Fibroblast of skin of left quadriceps (primary cell): ENCODE results near the gene SLC22A3.
"Not testable (repeated sequence)": the region's sequence is repeated elsewhere in the genome, so short reads cannot be mapped to it uniquely, and the experiment has no call there.

Source experiments
- DNase-seq, 2 experiments: peaks; one replicate each; pipeline ENCODE4 v3.0.0-alpha.2; 2013; ENCODE audit warnings: low read depth in 2 of 2

Gene SLC22A3

DNA sequence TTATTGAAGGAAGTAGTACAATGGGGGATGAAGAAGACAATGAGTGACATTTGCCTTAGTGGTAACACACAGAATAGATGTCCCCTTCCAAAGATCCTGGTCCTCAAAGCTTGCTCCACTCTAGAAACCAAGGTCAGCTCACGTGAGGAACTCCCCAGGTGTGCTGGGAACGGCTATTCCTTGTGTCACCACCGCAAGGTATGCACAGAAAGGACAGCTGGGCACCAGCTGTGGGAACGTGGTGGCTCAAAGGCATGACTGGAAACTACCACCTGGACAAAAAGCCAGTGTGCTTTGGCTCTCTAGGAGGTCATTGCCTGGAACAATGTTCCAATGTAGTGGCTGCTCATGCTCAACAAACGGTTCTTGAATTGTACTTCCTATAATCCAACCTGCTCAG lies 94.0 kb downstream of the SLC22A3 start:
- DNase-seq: no peak

DNA sequence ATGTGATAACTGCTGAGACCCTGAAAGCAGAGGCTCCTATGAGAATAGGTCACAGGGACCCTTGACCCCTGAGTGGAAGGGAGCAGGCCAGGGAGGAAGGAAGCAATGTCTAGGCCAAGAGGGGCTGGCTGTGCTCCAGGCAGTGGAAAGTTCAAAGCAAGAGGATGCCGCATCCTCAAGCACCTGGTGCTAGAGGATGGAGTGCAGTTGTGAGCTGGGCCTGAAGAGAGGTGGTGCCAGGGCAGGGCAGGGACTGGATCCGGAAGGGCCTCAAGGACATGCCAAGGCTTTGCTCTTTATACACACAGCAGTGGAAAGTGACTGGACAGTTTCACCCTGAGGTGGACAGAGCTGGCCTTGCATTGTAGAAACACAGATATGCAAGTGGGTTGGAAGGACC lies 97.0 kb downstream of the SLC22A3 start:
- DNase-seq: no peak

DNA sequence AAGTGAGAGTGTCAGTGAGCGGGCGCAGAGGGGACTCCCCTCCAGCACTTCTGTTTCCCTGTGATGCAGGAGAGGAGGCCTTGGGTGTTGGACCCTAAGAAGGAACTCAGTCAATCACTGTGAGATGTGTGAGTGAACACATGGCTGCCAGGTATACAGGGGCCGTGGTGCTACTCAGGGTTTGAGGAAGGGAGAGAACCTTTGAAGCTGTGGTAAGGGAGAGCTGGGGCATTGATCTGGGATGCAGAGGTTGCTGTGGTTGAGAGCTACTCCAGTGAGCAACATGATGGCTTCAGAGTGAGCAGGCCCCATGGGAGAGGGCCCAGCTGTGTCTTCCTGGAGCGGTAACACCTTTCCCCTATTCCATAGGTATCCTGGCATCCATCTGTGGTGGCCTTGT lies 99.2 kb downstream of the SLC22A3 start:
- no peak for DNase-seq

DNA sequence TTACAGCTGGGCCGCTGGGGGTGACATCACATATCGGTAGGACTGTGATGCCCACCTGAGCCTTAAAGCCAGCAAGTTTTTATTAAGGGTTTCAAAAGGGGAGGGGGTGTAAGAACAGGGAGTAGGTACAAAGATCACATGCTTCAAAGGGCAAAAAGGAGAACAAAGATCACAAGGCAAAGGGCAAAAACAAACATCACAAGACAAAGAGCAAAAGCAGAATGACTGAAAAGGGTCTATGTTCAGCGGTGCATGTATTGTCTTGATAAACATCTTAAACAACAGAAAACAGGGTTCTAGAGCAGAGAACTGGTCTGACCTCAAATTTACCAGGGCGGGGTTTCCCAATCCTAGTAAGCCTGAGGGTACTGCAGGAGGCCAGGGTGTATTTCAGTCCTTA lies 101.6 kb downstream of the SLC22A3 start:
- DNase-seq: not testable (repeated sequence)

DNA sequence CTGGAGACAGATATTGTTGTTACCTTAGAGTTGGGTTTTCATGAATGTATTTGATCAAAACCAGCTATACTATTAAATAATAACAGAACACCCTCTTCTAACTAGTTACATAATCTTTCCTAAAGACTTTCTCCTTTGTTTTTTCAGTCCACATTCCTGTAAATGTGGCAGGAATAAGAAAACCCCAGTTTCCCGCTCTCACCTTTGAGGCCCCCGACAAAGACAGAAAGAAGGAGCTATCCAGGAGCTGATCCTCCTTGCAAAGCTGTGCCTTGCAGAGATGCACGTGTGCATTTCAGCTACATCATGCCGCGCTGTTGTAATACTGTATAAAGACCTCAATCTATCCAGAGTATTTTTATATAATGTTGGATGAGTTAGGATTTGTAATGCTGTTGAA lies 102.7 kb downstream of the SLC22A3 start:
- DNase-seq: no peak

DNA sequence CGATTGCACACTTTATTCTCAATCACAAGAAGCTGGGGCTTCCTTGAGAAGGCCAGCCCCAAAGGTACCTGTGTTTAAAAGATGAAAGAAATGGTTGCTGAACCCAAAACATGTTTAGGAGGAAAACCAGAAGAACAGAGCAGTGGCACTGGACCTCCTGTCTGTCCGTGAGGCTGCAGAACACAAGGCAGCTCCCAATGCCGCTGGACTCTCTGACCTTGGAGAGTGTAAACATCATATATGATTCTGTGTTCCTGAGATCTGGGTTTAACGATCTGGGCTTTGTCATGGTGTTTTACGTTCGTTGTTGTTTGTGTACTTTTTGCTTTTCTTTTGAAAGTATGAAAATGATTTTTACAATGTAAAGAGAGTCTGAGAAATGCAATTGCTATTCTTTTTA lies 106.1 kb downstream of the SLC22A3 start:
- no peak for DNase-seq

DNA sequence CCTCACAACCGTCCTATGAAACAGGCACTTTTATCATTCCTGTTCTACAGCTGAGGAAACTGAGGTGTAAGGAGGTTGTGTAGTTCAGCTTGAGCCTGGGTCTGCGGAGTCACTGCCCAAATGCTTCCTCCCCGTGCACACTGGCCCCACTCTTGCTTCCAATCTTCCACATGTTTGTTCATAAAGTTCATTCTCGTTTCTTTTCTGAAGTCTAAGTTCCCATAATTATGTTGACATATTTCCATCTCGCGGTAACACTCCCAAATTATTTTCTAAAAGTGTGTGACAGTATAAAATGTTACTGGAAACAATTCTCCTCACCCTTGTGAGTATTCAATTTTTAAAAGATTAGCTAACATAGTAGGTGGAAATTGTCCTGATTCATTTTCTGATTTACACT lies 106.9 kb downstream of the SLC22A3 start:
- DNase-seq: no peak

DNA sequence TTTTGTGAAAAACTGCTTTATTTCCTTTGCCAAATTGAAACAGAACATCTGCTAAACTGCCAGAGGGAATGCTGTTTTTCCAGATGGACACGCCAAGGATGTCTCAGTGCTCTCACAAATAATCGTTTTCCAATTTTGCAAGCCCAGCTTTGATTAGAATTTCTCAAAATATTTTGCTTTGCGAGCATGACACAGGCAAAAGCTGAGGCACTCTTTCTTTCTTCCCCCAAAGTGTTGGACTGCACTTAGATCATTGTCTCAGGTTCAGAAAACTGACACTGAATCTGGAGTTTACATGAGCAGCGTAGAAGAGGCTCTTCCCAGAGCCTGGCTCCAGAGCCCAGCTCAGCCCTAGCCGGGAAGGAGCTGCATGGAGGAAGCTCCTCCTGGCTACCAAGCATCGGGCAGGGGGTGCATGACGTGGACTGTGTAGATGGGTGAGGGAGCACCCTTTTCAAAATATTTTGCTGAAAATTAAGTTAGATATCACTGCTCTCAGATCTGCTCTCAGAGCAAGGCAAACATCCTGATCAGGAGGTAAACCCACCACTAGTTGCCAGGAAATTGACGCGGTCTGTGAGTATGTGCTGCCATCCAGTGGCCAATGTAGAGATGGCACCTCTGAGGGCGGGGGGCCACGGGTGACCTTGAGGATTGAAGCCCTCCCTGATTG lies 107.5 kb downstream of the SLC22A3 start:
- DNase-seq: peak; percentile 32 to 38

DNA sequence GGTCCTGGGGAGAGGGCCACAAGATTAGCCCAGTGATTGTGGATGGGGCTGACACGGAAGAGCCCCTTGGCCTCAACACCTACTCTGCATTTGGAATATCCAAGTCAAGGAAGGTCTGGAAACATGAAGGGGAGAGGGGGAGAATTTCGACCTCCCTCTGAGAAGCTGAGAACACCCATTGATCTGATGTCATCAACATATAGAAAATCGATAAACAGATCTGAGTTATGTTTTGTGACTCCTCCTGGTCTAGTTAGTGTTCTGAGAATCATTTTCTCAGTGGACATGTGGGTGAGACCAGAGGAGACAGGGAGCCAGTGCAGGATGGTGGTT lies 108.0 kb downstream of the SLC22A3 start:
- no peak for DNase-seq

DNA sequence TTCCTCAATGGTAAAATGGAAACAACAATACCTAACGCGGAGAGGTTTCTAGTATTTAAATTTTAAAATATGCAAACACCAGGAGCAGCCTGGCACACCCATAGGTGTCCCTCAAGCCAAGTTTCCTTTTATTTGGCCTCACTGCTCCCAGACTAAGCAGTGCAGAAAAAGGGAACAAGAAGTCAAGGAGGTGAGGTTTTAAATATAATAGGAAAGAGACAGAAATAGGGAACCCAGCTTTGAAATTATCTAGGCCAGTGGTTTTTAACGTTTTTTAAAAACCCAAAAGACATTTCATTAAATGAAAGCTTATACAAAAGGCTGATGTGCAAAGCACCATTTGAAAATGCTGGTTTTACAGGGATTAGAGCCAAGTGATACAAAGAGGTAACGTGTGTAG lies 109.6 kb downstream of the SLC22A3 start:
- DNase-seq: no peak

DNA sequence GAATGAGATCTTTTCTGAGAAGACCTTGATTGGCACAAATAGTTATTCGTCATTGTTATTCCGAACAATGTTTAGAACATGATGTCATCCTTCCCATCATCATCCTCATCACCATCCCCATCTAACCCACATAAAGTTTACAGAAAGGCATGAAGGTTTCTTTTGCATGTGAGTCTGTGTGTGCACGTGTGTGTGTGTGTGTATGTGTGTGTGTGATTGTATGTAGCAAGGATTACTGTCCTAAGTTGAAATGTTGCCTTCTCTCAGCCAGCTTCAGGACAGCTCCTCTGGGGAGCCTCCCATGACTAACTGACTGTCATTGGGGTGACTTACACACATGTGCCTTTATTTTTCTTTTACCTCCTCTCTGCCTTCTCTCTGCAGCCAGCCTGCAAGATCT lies 113.5 kb downstream of the SLC22A3 start:
- no peak for DNase-seq

DNA sequence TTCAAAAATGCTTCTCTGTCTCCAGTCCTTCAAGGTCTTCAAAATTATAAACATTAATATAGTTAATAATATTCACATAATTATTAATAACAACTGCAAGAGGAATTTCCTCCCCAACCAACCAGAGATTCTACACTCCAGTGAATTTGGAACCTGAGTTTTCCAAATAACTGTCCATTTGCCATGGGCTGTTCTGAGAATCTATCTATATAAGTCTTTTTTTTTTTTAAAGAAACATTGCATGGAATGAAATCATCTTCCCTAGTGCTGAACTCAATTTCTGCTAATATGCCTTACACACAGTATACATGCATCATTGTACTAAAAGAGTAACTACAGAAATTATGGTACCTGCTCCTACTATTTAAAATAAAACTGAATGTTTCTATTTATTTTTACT lies 113.9 kb downstream of the SLC22A3 start:
- no peak for DNase-seq

DNA sequence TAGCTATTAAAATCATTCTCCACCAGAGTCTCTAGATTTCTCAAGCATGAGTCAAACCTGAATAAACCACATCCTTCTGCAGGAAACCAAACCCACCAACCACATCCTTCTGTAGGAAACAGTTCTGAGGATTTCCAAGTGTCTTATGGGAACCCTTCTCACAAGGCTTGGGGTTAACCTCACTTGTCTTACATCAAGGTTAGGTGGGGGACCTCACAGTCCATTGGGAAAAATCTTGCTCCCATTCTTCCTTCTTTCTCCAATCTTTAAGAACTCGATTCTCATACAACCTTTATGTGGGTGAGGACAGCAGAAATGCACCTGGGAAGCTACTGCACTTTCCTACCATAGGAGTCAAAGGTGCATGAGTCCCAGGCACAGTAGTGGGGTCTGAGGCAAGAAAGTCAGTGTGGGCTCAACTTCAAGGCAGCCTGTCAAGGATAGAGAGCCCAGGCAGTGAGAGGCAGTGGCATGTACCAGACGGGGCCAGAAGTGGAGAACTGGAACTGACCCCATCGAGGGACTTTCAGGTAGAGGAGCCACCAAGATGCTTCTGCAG lies 114.5 kb downstream of the SLC22A3 start:
- DNase-seq: peak; percentile 76 to 78

DNA sequence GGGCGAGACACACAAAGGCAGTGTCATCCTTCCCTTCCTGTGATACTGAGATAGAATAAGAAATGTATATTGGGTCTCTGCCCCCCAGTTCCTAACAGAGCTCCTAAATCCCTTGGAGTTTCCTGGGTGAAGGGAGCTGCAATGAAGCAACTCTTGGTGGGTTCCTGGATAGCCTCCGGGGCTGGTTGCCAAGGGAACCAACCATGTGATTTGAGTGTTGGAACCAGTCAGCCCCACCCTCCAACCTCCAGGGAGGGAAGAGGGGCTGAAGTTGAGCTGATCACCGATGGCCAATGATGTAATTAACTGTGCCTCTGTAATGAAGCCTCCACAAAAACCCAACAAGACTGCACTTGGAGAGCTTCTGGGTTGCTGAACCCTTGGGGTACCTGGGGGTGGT lies 116.6 kb downstream of the SLC22A3 start:
- no peak for DNase-seq

DNA sequence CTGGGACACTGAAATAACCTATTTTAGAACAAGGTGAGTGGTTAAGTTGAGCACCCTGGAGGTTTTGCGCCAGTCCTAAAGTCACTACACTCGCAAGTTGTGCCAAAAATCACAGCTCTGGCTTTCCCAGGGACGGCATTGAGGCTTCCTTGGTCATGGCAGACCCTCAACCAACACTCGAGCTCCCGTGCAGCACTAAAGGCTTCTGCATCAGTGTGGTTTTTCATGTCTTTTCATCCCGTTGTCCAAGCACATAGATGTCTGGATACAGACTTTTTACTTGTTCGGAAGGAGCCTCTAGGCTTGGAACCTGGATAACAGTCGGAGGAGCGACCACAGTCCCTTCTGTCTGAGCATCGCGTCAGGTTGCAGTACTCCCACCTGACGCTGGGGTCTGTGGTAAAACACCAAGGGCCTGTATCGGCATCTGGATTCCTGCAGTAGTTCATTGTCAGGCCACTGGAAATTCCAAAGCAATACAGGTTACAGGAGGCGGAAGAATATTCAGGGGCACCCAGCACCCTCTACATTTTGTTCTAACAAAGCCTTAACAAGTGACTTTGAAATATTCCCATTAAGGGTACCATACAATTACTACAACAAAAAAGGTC lies 119.2 kb downstream of the SLC22A3 start:
- not testable (repeated sequence) for DNase-seq

DNA sequence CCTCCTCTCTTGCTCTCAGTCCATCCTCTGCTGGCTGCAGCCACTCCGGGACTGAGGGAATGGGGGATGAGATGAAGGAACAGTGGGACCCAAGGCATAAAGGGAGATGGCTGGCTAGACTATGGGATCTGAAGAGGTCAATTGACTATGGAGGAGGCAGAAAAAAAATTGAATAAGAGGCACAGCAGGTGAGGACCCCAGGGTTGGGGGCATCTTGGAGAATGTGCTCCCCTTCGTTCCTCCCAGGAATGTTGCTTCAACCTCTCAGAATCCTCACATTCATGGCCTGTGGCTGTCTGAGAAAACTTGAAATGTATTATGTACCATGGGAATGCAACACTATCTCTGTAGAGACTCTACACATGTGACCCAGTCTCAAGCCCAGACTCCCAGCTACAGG lies 121.0 kb downstream of the SLC22A3 start:
- DNase-seq: no peak

DNA sequence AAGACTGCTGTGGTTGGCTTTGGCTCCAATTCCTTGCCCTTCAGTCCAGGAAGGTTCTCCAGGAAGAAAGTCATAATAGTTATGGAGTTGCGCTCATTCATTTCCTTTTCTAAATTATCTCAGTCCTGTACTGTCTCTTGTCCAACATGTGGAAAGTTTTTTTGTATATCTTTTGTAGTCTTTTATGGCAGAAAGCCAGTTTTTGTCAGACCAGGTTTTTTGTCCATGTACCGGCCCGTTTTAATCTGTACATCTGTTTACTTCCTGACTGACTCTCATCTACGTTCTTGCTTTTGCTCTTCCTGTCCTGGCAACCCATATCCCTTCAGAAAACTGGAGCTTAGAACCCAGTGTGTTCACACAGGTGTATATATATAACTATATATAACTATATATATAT lies 127.9 kb downstream of the SLC22A3 start:
- DNase-seq: not testable (repeated sequence)

DNA sequence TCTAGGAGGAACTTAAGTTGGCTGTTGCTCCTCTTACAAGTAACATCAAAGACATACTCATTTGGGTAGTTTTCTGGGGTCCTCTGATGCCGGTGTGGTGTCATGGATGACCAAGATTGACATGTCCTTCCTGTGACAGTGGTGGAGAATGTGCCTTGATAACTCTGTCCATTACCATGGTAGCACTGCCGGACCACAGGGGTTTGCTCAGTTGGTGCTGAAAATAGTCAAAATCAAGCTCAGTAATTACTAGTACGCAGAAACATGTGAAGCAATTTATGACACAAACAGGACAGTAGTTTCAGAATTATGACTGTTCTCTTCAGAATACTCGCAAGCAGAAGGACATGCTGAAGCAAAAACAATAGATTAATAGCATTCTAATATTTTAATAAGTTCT lies 128.9 kb downstream of the SLC22A3 start:
- DNase-seq: not testable (repeated sequence)

DNA sequence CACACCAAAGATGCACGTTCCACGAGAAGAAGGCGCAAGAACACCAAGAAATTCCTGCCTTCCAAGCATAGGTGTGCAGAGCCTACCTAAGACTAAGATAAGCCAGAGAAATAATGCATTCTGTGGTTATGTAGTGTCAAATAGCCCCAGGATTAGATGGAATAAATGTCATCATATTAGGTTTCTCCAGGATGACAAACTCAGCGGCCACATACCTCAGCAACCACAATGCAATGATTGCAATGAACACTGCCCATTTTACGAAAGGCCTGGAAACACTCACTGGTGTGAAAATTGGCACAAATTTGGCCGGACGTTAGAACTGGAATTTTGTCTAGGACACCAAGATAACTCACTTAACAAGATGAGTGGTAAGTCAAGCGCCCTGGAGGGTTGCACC lies 129.7 kb downstream of the SLC22A3 start:
- DNase-seq: no peak

DNA sequence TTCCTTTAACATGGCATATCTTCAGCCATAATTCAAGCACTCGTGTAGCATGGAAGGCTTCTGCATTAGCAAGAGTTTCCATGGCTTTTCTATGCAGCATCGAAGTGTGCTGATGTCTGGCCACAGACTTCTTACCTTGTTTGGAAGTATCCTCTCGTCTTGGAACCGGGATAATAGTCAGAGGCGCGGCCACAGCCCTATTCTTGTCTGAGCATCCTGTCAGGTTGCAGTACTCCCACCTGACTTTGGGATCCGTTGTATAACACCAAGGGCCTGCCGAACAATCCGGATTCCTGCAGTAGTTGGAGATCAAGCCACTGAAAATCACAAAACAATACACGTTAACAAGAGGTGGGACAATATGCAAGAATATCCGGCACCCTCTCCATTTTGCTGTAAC lies 138.9 kb downstream of the SLC22A3 start:
- no peak for DNase-seq

DNA sequence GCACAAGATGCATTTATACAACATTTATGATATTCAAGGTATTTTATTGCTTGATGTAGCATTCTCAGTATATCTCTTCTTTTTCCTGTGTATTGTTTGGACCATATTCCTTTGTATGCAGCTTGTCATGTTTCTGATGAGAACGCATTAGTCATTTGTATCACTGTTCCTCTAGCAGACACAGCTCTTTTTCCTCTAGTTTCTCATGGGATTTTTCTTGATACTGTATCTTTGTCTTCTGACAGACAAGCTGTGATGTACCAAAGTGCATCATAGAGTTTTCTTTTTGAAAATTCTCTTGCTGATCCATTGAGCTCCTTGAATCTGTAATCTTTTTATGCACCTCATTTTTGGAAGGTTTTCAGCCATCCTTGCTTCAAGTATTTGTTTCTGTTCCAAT lies 140.9 kb downstream of the SLC22A3 start:
- DNase-seq: no peak

DNA sequence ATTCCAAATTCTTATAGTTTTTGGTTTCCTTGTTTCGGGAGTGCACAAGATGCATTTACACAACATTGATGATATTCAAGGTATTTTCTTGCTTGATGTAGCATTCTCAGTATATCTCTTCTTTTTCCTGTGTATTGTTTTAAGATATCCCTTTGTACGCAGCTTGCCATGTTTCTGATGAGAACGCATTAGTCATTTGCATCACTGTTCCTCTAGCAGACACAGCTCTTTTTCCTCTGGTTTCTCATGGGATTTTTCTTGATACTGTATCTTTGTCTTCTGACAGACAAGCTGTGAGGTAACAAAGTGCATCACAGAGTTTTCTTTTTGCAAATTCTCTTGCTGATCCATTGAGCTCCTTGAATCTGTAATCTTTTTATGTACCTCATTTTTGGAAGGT lies 146.4 kb downstream of the SLC22A3 start:
- DNase-seq: no peak

DNA sequence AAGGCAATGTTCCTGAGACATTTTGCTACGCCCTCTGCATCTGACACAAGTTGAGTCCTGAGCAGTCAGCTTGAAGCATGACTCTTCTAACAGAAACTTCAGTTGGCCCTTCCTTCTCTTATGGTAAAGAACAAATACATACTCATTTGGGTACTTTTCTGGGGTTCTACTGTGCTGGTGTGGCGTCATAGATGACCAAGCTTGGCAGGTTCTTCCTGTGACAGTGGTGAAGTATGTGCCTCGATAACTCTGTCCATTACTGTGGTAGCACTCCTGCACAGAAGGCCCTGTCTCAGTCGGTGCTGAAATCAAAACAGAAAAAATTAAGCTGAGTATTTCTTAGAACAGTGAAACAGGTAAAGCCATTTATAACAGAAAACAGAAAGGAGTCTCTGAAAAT lies 152.5 kb downstream of the SLC22A3 start:
- DNase-seq: no peak
